GM18499 (cell line): ENCODE results near the gene PTPRT.

Experiments
- ATAC-seq: cut with Tn5 transposase; IDR thresholded peaks from one replicate; pipeline ENCODE4 v1.9.1; 2021; ENCODE audit warnings: moderate number of reproducible peaks; ENCODE audit not compliant: insufficient read depth, unreplicated experiment

PTPRT gene

GRCh38 chr20:43137160-43137559 lies 52.5 kb downstream of the PTPRT start:
- no peak for ATAC-seq

GRCh38 chr20:43124241-43124640 lies 65.5 kb downstream of the PTPRT start:
- no peak for ATAC-seq

- no peak for ATAC-seq
Measured at GRCh38 chr20:43123180-43123579, 66.5 kb downstream of the PTPRT start.

DNA sequence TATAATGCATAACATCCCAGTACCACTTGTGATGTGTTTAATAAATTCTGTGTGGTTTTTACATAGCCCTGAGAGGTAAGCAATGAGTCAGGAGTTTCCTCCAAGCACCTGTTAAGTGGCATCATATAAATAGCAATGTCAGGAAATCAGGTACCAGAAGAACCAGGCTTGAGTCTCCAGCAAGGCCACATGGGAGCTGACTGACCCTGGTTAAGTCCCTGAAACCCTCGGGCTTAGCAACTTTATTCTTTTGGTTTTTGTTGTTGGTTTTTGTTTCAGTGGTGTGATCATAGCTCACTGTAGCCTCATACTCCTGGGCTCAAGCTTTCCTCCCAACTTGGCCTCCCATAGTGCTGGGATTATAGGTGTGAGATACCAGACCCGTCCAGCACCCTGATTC lies 70.0 kb downstream of the PTPRT start:
- ATAC-seq: no peak

DNA sequence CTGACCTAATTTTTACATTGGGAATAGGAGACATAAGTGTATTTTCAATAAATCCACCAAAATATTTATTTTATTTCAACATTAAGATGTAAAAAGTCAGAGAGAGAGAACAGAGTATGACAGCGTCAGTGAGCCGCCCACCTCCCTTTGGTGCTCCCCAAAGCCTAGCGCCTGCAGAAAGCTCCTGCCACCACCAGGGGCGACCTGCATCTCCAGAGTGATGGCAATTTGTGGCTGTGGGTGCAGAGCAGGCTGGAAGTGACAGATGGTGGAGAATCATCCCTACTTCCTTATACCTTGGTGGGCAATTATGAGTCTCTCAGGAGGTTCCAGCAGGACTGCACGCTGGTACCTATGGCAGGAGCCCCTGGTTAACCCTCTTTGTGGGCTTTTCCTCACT lies 87.3 kb downstream of the PTPRT start:
- ATAC-seq: no peak

- no peak for ATAC-seq
Measured at GRCh38 chr20:43096931-43097260, 92.8 kb downstream of the PTPRT start.

- ATAC-seq: no peak
Measured at GRCh38 chr20:43096126-43096930, 93.4 kb downstream of the PTPRT start.

GRCh38 chr20:43095034-43095433 lies 94.7 kb downstream of the PTPRT start:
- no peak for ATAC-seq

DNA sequence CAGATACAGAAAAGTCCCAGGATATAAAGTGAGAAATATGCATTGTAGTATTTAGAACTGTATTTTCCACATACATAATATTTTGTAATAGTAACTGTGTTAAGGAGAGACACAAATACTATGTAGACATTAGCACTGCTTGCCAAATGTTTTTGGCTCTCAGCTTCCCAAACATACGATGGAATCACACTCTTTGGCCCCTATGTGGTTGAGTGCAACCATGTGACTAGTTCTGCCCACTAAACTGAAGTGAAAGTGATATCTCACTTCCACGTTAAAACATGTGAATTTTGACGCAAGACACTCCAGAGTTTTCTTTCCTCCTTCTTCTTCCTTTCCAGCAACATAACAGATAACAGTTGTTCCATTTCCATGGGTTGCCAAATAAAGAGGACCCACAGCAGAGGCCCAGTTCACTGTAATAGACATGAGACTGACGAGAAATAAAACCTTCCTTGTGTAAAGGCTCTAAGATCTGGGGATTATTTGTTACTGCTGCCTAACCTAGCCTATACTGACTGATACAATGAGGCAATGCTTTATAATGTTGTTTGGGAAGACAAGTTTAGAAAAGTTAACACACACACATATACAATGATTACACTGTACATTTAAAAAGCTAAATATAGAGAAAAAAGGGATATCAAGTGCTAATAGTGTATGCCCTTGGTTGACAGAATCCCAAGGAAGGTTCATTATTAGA lies 97.2 kb downstream of the PTPRT start:
- ATAC-seq: no peak

DNA sequence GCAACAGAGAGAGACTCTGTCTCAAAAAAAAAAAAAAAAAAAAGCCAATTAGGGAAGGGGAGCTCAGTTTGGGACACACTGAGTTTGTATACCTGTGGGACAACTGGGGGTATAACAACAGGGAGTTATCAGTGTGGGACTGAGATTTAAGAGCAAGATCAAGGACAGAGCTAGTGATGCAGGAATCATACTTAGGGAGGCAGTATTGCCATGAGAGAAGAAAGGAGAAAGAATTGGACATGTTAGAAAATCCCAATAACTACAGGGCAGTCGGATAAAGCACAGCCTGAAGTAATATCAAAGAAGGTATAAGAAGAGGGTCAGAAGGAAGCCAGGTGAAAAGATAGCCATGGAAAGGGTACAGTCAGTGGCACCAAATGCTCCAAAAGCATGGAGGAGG lies 121.2 kb downstream of the PTPRT start:
- ATAC-seq: no peak

GRCh38 chr20:43066125-43066524 lies 123.6 kb downstream of the PTPRT start:
- no peak for ATAC-seq

GRCh38 chr20:43065299-43065698 lies 124.4 kb downstream of the PTPRT start:
- no peak for ATAC-seq

- ATAC-seq: no peak
Measured at GRCh38 chr20:43058077-43058476, 131.6 kb downstream of the PTPRT start.

DNA sequence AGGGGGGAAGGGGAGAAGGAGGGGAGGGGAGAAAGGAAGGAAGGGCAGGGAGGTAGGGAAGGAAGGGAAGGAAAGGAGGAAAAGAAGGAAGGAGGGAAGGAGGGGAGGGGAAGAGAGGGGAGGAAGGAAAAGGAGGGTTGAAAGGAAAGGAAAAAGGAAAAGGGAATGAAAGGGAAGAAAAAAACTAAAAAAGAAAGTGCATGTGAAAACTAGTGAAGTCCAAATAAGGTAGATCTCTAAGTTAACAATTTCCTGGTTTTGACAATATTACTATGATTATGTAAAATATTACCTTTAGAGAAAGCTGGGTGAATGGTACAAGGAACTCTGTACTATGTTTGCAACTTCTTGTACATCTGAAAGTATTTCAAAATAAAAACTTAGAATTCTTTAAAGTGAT lies 132.4 kb downstream of the PTPRT start:
- no peak for ATAC-seq

DNA sequence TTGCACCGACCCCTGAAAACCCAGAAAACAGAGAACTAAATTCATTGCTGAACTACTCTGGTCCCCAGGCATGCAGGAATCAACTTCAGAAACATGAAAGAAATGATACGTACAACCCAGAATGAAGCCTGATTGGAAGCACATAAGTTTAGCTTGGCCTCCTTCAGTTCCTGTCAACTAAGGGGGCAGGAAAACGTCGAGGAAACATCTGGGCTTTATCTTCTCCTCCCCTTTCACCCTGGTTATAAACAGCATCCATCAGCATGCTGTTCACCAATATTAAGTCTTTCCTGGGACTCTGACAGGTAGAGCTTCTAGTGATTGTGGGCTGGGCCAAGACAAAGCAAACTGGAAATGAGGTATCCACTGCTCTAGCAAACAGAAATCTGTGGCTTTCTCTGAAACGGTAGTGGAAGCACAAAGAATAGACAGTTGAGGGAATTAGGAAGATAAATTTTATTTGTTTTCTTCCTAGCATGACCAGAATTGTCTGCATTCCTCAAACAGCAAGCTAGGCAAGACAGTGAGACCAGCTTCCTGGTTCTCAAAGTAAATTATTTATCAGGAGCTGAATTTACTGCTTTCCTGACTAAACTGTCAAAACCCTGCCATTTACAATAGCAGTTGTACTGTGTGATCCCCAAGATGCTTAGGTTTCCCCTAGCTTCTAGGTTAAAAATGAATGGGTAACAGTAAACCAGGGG lies 134.4 kb downstream of the PTPRT start:
- ATAC-seq: no peak

DNA sequence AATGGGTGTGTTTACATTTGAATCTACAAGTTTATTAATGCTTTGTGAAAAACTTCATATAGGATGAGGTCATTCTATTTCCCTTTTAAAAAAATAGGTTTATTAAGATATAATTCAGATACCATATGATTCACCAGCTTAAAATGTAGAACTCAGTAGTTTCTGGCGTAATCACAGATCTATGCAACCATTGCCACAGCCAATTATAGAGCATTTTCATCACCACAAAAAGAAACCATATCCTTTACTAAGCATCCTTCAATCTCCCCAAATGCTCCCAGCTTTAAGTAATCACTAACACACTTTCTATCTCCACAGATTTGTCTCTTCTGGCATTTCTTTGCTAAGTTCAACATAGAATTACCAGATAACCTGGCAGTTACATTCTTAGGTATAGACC lies 137.2 kb downstream of the PTPRT start:
- ATAC-seq: no peak

DNA sequence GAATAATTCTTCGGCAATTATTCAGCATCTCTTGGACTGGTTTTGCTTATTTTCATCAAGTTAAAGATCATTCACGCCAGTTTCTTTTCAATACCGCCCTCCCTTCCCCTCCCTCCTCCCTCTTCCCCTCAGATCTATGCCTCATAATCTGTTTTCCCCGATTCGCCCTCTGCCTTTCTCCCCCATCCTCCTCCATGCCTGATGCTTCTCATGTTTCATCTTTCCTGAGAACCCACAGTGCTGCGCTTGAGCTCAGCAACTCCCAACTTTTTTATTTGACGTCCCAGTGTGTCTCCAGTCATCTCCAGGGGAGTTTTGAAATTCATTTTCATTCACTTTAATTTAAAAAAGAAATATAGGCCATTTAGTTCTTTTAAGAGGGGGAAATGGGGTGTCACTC lies 142.7 kb downstream of the PTPRT start:
- no peak for ATAC-seq

GRCh38 chr20:43043887-43044286 lies 145.8 kb downstream of the PTPRT start:
- ATAC-seq: no peak

DNA sequence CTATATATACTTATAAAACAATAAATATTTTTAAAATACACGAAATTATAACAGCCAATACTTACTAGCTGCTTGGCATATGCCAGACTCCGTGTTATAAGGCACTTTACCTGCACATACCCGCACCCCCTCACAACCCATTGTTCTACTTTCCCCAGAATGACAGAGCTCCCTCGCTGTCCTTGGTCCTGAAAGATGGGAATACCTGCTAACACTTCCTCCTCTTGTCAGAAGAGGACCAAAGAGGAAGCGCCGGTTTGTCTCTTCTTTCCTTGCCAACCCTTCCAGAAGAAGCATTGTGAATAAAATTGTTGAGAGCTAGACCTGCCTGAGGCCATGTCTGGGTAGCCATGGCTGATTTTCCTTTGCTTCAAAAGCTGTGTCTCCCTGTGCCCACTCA lies 149.3 kb downstream of the PTPRT start:
- no peak for ATAC-seq

GRCh38 chr20:43037605-43038309 lies 151.9 kb downstream of the PTPRT start:
- ATAC-seq: no peak
